GM18858 (cell line): ENCODE measurements around the gene SAMHD1.
"Not testable (repeated sequence)": the region's sequence is repeated elsewhere in the genome, so short reads cannot be mapped to it uniquely, and the experiment has no call there.

Source experiments
- ATAC-seq: cut with Tn5 transposase; IDR thresholded peaks from one replicate; pipeline ENCODE4 v1.9.1; 2021; ENCODE audit not compliant: unreplicated experiment

The SAMHD1 gene

GRCh38 chr20:36951198-36951978 is at the start of gene SAMHD1:
Gene SAMHD1, minus strand, starts transcription at chr20:36951708. Its CDS starts 65 bp downstream, at chr20:36951643.
- peak; percentile 82 for ATAC-seq

- ATAC-seq: not testable (repeated sequence)
Measured at GRCh38 chr20:37000171-37000570, 48.7 kb upstream of the SAMHD1 start.

GRCh38 chr20:36998652-36999051 is 47.1 kb upstream of the SAMHD1 start:
- no peak for ATAC-seq

- no peak for ATAC-seq
Measured at GRCh38 chr20:36997121-36997520, 45.6 kb upstream of the SAMHD1 start.

- not testable (repeated sequence) for ATAC-seq
Measured at GRCh38 chr20:36994221-36994620, 42.7 kb upstream of the SAMHD1 start.

GRCh38 chr20:36992802-36993334 is 41.4 kb upstream of the SAMHD1 start:
- ATAC-seq: no peak

- ATAC-seq: no peak
Measured at GRCh38 chr20:36991703-36992102, 40.2 kb upstream of the SAMHD1 start.

- no peak for ATAC-seq
Measured at GRCh38 chr20:36989797-36990196, 38.3 kb upstream of the SAMHD1 start.

- ATAC-seq: no peak
Measured at GRCh38 chr20:36988494-36988966, 37.0 kb upstream of the SAMHD1 start.

- no peak for ATAC-seq
Measured at GRCh38 chr20:36984257-36984638, 32.7 kb upstream of the SAMHD1 start.

GRCh38 chr20:36975099-36975818 is 23.8 kb upstream of the SAMHD1 start:
- no peak for ATAC-seq

GRCh38 chr20:36974660-36975059 is 23.2 kb upstream of the SAMHD1 start:
- ATAC-seq: no peak

GRCh38 chr20:36971103-36971502 is 19.6 kb upstream of the SAMHD1 start:
- ATAC-seq: no peak

GRCh38 chr20:36969478-36970186 is 18.1 kb upstream of the SAMHD1 start:
- ATAC-seq: no peak

GRCh38 chr20:36969051-36969450 is 17.5 kb upstream of the SAMHD1 start:
- no peak for ATAC-seq

- no peak for ATAC-seq
Measured at GRCh38 chr20:36967636-36968035, 16.1 kb upstream of the SAMHD1 start.

GRCh38 chr20:36966965-36967364 is 15.5 kb upstream of the SAMHD1 start:
- not testable (repeated sequence) for ATAC-seq

- ATAC-seq: not testable (repeated sequence)
Measured at GRCh38 chr20:36962354-36962941, 10.9 kb upstream of the SAMHD1 start.

- ATAC-seq: no peak
Measured at GRCh38 chr20:36959242-36959641, 7.7 kb upstream of the SAMHD1 start.

GRCh38 chr20:36957875-36958667 is 6.6 kb upstream of the SAMHD1 start:
- ATAC-seq: no peak
